ENCODE data around the gene RAPGEF2.

The RAPGEF2 gene

GRCh38 chr4:159163521-159163920 lies 60.6 kb downstream of the RAPGEF2 start:
- TF ChIP-seq, protein P1, sequence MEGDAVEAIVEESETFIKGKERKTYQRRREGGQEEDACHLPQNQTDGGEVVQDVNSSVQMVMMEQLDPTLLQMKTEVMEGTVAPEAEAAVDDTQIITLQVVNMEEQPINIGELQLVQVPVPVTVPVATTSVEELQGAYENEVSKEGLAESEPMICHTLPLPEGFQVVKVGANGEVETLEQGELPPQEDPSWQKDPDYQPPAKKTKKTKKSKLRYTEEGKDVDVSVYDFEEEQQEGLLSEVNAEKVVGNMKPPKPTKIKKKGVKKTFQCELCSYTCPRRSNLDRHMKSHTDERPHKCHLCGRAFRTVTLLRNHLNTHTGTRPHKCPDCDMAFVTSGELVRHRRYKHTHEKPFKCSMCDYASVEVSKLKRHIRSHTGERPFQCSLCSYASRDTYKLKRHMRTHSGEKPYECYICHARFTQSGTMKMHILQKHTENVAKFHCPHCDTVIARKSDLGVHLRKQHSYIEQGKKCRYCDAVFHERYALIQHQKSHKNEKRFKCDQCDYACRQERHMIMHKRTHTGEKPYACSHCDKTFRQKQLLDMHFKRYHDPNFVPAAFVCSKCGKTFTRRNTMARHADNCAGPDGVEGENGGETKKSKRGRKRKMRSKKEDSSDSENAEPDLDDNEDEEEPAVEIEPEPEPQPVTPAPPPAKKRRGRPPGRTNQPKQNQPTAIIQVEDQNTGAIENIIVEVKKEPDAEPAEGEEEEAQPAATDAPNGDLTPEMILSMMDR (IDR thresholded peaks at IDR 0.05; ENCODE audit: insufficient read depth, low read length, poor library complexity, severe bottlenecking), result no peak
- TF ChIP-seq EZH2phosphoT487 (conservative IDR thresholded peaks at IDR 0.05; ENCODE audit: low read length), result no peak
- Histone ChIP-seq H3F3A (ENCODE audit: insufficient read depth) (no peaks in the 10 kb centered on the region), H2AFZ (ENCODE audit: low read depth, low read length, severe bottlenecking) (no peak overlapping the region), H3K36me3 (ENCODE audit: low read length) (no peaks in the 10 kb centered on the region), H3K4me2 (ENCODE audit: low read depth, low read length, poor library complexity, severe bottlenecking) (no peak overlapping the region), H3K4me3 (ENCODE audit: insufficient read depth, low read length, poor library complexity, severe bottlenecking) (no peak overlapping the region), H3K27me3 (ENCODE audit: low read length) (no peaks in the 10 kb centered on the region), H4K20me1 (ENCODE audit: low read depth, low read length) (0 out of 2 replicates have a peak, but pooled peaks cover 6% of the 10 kb centered on the region), H3K9me2 (replicated peaks; ENCODE audit: insufficient read depth, low read length) (no peaks in the 10 kb centered on the region), H3K9me3 (ENCODE audit: insufficient read depth, low read length) (no peaks in the 10 kb centered on the region), H3K9ac (ENCODE audit: low read length) (no peak overlapping the region), H3K79me2 (ENCODE audit: insufficient read depth, low read length) (no peaks in the 10 kb centered on the region), H3K27ac (ENCODE audit: low read depth, low read length) (no peak overlapping the region)

DNA sequence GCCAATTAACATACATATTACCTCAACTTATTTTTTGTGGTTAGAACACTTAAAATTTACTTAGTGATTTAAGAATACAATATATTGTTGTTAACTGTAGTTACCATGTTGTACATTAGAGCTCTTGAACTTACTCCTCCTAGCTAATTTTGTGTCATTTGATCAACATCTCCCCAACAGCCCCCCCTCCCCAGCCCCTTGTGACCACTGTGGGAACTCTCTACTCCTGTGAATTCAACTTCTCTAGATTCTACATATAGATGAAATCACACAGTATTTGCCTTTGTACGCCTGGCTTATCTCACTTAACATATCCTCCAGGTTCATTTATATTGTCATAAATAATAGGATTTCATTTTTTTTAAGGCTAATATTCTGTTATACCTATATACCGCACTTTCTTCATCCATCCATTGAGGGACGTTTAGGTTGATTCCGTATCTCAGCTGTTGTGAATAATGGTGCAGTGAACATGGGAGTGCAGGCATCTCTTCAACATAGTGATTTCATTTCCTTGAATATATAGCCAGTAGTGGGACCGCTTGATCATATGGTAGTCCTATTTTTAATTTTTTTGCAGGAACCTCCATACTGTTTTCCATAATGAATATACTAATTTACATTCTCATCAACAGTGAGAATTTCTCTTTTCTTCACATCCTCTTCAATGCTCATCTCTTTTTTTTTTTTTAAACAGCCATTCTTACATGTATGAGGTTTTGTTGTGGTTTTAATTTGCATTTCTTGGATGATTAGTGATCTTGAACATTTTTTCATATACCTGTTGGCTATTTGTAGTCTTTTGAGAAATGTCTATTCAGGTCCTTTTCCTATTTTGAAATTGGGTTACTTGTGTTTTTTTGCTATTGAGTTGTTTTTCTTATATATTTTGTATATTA lies 66.8 kb downstream of the RAPGEF2 start:
- Histone ChIP-seq H3K9ac (ENCODE audit: low read length) (no peak overlapping the region), H3K27ac (ENCODE audit: low read depth, low read length) (no peak overlapping the region), H4K20me1 (ENCODE audit: low read depth, low read length) (0 out of 2 replicates have a peak, but pooled peaks cover 4% of the 10 kb centered on the region), H3F3A (ENCODE audit: insufficient read depth) (no peaks in the 10 kb centered on the region), H3K4me3 (ENCODE audit: insufficient read depth, low read length, poor library complexity, severe bottlenecking) (no peak overlapping the region), H3K79me2 (ENCODE audit: insufficient read depth, low read length) (no peaks in the 10 kb centered on the region), H3K36me3 (ENCODE audit: low read length) (no peaks in the 10 kb centered on the region), H3K27me3 (ENCODE audit: low read length) (0 out of 2 replicates have a peak, but pooled peaks cover 3% of the 10 kb centered on the region), H3K4me2 (ENCODE audit: low read depth, low read length, poor library complexity, severe bottlenecking) (peak overlapping the region; percentile 7), H2AFZ (ENCODE audit: low read depth, low read length, severe bottlenecking) (no peak overlapping the region), H3K9me2 (replicated peaks; ENCODE audit: insufficient read depth, low read length) (no peaks in the 10 kb centered on the region), H3K9me3 (ENCODE audit: insufficient read depth, low read length) (no peaks in the 10 kb centered on the region)
- TF ChIP-seq EZH2phosphoT487 (conservative IDR thresholded peaks at IDR 0.05; ENCODE audit: low read length), result no peak
- TF ChIP-seq, protein P1 (IDR thresholded peaks at IDR 0.05; ENCODE audit: insufficient read depth, low read length, poor library complexity, severe bottlenecking), result no peak

DNA sequence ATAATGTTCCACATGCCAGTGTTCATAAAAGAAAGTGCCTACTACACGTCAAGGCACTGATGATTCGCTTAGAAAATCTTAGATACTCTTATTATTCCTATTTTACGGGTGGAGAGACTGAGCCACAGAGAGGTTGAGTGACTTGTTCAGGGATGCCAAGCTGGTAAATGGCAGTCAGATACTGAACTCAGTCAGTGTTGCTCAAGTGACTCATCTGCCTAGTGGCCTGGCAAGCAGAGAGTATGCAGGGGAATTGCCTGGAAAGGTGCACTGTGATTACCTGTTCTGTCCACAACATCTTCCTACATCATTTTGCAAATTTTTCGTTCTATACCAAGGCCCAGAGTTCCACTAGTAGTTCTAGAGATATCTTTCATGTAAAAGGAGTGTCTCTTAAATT lies 68.4 kb downstream of the RAPGEF2 start:
- H2AFZ ChIP-seq (ENCODE audit: low read depth, low read length, severe bottlenecking), result no peak overlapping the region
- H3K79me2 ChIP-seq (ENCODE audit: insufficient read depth, low read length), result no peaks in the 10 kb centered on the region
- no peak overlapping the region for H3K4me3 ChIP-seq (ENCODE audit: insufficient read depth, low read length, poor library complexity, severe bottlenecking)
- H3K27ac ChIP-seq (ENCODE audit: low read depth, low read length), result no peak overlapping the region
- no peak overlapping the region for H3K9ac ChIP-seq (ENCODE audit: low read length)
- no peaks in the 10 kb centered on the region for H4K20me1 ChIP-seq (ENCODE audit: low read depth, low read length)
- no peaks in the 10 kb centered on the region for H3K9me3 ChIP-seq (ENCODE audit: insufficient read depth, low read length)
- TF ChIP-seq, protein P1 (IDR thresholded peaks at IDR 0.05; ENCODE audit: insufficient read depth, low read length, poor library complexity, severe bottlenecking), result no peak
- no peak for TF ChIP-seq EZH2phosphoT487 (conservative IDR thresholded peaks at IDR 0.05; ENCODE audit: low read length)
- H3K27me3 ChIP-seq (ENCODE audit: low read length), result 0 out of 2 replicates have a peak, but pooled peaks cover 3% of the 10 kb centered on the region
- no peaks in the 10 kb centered on the region for H3F3A ChIP-seq (ENCODE audit: insufficient read depth)
- no peak overlapping the region for H3K4me2 ChIP-seq (ENCODE audit: low read depth, low read length, poor library complexity, severe bottlenecking)
- no peaks in the 10 kb centered on the region for H3K9me2 ChIP-seq (replicated peaks; ENCODE audit: insufficient read depth, low read length)
- H3K36me3 ChIP-seq (ENCODE audit: low read length), result no peaks in the 10 kb centered on the region
